ENCODE data around the gene HGD.
"Not testable (repeated sequence)": the region's sequence is repeated elsewhere in the genome, so short reads cannot be mapped to it uniquely, and the experiment has no call there.

The HGD gene, protein sequence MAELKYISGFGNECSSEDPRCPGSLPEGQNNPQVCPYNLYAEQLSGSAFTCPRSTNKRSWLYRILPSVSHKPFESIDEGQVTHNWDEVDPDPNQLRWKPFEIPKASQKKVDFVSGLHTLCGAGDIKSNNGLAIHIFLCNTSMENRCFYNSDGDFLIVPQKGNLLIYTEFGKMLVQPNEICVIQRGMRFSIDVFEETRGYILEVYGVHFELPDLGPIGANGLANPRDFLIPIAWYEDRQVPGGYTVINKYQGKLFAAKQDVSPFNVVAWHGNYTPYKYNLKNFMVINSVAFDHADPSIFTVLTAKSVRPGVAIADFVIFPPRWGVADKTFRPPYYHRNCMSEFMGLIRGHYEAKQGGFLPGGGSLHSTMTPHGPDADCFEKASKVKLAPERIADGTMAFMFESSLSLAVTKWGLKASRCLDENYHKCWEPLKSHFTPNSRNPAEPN

DNA sequence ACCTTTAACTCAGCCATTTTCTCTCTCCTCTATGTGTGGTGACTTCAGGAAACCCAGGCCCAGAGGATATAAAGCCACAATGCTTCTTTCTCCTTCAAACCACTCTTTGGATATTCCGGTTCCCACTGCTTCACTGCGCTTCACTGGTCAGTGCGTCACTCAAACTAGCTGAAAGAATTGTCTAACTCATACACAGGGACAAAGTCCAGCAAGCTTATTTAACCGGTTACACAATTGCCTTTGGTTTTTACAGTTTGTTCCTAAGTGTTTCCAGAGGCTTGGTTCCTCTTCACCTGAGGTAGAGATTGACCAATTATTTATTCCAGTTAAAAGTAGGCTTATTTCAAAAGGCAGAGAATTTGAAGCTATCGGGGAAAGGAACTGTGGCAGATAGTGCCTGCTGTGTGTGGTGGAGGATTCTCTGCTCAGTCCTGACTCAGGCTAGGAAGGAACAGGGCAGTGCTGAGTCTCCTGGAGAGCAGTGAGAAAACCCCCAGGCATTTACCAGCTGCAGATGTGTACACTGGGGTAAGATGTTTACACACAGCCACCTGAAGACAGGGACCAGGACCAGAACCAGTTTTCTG is at the start of gene HGD:
HGD (minus strand) TSS at position 145 of the 587 bp plus-strand sequence; CDS start at position 17, 128 bp downstream.
- DNase-seq, result no peak

DNA sequence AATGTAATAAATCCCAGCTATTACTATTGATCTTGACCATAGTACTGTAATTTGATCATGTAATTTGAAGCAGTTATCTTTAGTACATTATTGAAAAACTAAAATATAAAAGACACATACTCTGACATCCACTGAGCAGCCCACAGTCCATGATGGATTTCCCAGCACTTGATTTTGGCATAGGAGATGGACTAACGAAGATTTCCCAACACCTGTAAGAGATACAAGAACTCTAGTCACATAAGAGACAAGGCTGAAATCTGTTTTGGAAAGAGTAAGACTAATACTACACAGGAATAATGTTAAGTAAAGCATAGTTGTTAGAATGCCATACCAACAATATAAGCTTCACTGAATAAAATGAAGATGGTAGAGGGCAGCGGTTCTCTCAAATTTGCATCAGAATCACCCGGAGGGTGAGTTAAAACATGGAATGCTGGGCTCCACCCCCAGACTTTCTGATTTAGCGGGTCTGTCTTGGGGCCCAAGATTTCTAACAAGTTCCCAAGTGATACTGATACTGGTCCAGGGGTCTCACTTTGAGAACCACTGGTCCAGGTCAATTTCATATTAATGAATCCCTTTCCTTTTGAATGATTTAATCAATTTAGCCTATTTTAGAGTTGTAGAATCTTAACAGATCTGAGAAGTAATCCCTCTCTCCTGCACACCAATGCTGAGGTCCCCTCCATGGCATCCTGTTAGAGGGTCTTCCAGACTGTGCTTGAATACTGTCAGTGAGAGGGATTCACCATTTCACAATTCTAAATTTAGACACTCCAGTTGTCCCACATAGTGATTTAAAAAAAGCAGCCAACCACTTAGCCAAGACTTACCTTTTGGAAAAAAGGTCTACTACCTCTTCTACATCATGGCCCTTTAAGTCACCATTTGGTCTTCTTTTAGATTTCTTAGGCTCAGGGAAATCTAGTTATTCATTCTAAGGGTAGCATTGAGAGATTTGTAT is 48.8 kb upstream of the HGD start:
- no peak for DNase-seq

DNA sequence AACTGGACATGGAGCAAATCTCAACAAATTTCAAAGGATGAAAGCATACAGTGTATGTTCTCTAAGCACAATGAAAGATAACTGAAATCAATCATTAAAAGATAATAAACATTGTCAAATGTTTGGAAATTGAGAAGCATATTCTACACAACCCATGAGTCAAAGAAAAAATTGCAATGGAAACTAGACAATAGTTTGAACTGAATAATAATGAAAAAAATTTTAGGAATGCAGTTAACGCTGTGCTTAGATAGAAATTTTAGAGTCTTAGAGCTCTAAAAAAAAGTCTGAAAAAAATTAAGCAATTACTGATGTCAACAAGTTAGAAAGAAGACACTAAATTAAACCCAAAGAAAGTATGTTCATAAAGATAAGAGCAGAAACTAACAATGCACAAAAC is 44.8 kb upstream of the HGD start:
- DNase-seq, result no peak

DNA sequence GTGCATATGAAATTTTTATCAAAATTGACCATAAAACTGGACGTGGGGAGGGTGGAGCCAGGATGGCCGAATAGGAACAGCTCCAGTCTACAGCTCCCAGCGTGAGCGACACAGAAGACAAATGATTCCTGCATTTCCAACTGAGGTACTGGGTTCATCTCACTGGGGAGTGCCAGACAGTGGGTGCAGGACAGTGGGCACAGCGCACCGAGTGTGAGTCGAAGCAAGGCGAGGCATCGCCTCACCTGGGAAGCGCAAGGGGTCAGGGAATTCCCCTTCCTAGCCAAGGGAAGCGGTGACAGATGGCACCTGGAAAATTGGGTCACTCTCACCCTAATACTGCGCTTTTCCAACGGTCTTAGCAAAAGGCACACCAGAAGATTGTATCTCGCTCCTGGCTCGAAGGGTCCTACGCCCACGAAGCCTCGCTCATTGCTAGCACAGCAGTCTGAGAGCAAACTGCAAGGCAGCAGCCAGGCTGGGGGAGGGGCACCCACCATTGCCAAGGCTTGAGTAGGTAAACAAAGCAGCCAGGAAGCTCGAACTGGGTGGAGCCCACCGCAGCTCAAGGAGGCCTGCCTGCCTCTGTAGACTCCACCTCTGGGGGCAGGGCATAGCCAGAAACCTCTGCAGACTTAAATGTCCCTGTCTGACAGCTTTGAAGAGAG is 37.3 kb upstream of the HGD start:
- not testable (repeated sequence) for DNase-seq

DNA sequence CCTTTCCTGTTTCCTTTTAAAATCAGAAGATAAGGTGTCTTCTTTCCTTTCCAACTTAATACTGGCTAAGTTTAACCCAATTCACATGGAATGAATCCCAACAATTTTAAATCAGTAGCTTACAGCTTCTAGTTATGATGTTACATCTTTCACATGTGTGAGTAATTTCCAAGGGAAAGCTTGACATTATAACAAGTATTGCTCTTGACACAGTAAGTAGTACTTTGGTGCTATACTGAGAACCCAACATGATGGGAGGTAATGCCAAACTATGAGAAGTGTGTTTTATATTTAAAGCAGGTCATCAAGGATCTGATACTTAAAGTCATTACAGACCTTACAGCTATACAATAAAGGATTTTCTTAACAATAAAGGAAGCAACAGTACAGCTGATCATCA is 31.2 kb upstream of the HGD start:
- no peak for DNase-seq

DNA sequence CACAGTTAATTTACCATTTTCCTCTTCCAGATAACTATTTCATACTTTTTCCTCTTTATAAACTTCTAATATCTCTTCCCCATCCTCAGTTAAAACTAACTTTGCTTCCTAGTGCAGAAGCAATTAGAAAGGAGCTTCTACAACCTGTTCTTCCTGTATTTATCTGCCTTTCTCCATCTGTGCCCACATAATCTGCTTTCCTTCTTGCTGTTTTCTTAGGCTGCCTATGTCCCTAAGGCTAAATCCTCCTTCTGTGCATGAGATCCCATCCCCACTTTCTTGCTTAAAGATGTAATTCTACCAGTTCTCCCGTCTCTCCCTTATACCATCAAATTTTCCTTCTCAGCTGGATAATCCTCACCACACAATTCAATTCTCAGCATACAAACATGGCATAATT is 28.3 kb upstream of the HGD start:
- no peak for DNase-seq

DNA sequence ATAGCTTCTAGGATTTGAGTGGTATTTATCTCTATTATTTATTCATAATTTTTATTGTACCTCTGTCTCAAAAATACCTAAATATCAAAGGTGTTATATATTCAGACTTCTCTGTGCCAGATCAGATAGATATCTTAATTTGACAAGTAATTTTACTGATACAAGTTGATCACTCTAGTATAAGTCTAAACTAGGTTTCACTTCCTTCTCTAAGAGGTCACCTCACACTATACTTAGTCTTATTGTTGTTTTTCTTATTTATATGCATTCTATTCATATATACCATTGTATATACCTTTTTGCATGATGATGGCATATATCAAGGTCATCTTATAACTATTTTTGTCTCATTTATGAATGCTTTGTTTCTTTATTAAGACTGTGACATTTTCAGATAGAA is 26.4 kb upstream of the HGD start:
- no peak for DNase-seq

DNA sequence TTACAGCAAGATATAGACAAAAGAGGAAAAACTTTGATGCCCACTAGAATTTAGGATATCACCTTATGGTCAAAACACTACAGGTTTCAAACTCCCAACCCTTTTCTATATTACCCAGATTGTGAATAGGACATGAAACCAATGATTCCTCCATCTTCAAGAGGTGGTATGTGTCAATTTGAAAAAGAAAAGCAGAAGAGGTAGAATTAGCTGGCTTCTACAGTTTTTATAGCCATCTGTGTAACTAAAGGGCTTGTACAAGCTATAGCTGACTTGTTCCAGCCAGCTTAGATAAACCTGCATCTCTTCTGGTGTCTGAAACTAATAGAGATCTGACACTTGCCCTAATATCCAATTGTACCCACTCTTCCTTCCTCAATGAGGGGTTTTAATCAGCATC is 24.9 kb upstream of the HGD start:
- DNase-seq, result no peak

DNA sequence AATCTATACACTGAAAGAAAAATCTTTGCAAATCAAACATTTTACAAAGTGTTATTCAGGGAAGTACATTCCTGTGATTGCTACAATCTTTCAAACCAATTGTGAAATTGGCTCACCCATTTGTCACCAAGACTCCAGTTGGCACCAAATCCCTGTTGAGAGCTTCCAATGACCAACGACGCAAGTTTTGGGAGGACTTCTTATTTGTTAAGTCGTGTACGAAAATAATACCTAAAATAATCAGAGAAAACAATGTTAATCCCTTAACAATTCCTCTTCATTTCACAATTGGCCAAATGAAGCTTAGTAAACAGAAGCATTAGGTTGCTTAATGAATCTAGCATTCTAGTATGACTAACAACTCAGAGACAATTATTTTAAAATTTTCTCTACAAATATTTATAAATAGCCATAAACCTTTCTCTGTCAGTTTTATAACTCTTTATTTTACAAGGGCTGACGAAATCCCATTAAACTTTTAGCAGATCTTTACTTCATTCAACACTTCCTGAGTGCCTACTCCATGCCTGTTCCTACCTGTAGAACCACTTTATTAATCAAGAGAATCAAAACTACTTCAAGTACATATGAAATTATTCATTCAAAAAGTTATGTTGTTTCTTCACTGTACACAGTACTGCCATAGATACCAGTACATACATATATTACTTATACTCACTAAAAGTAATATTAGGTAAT is 24.0 kb upstream of the HGD start:
- DNase-seq, result no peak

DNA sequence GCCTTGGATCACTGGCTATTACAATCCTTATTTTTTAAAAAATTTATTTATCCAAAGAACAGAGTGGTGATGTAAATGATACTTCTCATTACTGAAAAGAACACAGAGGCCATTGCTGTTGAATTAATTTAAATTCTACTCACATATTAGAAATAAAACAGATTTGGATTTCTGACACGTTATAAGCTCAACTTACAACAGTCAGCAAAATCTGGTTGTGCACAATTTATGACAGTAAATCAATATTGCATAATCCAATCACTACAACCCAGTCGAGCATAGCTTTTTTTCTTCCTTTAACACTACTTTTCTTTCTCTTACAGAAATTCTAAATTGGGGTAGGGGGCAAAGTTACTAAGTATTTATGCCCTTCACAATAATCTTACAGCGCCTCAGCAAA is 17.3 kb upstream of the HGD start:
- DNase-seq, result no peak

DNA sequence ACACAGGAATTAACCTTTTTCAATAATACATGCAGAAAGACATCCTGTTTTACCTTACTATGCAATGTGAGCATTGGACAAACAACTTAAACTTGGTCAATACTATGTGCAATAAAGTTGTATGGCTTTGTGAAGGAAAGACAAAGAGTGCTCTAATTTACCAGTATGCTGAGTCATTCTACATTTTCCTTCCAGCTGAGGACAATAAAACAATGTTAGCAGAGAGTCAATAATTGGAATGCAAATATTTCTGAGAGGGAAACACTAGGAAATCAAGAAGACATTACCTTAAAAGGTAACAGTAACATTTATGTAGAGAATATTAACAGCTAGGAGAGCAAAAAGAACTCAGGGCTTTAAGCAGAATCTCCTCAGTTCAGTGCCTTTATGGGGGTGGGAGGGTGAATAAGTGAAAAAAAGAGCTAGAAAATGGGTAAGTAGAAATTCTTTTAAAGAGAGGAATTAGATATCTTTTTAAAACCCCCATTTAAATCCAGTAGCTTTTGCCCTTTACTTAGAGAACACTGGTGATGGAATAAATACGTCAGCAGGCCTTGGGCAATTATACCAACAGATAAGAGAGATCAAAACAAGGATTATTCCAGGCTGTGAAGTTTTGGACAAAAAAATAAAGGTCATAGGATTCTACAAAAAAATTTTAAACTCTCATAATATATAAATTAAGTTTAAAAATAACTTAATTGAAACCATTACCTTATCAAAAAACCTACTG is 11.6 kb upstream of the HGD start:
- DNase-seq, result no peak

DNA sequence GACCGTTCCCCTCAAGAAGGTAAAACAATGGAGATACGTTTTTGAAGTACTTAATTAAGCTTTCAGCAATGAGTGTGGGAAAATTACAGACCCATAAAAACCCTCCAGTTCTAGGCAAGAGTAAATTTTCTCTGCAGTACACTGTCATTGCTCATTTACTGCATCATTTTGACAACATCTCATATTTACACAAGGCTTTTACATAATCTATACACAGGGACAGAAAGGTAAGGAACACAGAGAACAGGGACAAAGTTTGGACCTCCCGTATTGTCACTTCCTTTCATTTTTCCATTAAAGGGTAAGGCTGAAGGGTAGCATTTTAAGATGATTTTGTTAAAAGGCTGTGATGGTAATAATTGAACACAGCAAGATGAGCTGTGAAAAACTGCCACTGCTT is 7.4 kb upstream of the HGD start:
- no peak for DNase-seq

DNA sequence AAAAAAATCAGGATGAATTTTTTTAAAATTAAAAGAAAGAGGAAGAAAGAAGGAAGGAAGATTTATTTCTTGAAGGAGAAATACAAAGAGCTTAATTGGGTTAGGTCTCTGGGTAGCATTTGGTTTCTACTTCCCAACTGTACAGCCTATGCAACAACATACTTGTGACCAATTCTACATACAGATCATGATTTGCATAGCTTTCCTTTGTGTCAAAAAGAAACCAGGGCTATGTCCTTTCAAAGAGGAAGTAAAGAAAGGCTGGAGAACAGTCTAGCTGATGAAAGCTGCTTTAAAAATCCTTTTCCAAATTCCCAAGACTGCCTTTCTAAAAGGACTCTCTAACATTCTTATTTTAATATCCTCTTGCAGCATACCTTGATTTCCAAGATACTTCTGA is 6.1 kb upstream of the HGD start:
- no peak for DNase-seq

DNA sequence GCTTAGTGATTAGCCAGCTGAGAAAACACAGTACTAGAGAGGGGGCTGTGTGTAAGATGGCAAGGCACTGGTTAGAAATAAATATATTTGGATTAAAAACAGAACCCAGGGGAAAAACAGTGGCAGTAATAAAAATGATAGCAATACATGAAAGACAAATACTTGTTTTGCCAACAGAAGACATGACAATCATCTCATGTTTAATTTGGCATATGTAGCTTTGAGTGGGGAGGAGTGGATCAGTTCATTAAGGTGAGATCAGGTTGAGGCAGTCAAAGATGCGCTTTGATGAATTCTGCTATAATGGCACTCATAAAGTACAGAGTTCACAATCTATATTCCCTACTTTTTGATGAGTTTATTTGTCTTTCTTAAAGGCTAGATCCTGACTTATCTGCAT is 3.4 kb upstream of the HGD start:
- DNase-seq, result no peak

DNA sequence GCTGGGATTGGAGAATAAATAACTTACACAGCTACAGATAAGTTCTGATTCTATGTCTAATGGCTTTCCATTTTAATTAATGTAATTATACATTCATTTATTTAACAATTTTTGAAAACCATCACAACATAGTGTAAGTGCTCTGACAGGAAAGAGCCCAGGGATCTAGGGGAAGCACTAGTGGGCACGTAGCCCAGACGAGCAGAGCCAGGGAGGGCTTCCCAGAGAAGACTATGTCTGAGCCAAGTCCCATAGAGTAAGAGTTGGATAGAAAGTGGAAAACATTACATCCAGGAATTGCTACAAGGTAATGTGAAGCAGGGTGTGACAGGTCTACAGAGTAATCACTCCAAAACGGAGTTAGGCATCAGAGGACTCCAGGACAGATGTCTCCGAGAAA is 2.9 kb upstream of the HGD start:
- DNase-seq, result no peak

DNA sequence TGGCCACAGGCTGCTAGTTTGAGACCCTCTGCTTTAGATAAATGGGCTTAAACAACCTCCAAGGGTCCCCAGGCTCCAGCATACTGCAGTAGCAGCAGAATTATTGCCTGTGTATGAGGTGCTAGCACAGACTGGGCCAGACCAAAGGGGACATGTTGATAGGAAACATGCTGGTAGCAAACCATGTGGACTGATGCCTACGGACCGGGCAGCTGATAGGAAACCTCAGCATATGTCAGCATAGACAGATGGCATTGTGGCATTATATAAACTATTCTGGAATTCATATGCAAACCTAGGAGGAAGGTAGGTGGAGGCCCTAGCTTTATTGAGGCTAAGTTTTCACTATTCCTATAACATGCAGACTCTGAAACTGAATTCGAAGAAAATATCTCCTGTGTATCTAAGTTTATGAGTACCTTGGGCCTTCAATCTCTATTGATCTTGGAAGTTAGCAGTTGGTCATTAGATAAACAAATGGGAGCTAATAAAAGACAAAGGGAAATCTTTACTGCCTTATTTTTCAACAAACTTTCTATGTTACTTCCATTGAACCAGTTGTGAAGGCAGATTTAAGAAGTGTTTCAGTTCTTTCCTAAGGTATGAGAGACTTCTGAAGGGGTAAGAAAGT is 1.7 kb upstream of the HGD start:
- no peak for DNase-seq

DNA sequence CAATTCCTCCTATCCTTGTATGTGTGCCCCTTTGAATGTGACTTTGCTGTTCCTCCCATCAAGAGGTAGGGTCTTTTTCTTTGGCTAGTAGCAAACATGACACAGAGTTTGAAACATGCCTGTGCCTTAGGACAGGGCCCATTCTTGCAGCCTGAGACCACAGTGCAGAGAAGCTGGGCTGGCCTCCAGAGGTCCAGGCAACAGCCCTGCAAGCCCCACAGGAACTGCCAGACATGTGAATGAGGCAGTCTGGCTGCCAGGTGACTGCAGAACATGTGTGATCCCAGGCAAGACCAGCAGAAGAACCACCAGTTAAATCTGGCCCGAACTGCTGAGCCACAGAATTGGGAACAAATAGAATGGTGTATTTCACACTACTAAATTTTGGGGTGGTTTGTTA is 1.2 kb upstream of the HGD start:
- DNase-seq, result no peak

DNA sequence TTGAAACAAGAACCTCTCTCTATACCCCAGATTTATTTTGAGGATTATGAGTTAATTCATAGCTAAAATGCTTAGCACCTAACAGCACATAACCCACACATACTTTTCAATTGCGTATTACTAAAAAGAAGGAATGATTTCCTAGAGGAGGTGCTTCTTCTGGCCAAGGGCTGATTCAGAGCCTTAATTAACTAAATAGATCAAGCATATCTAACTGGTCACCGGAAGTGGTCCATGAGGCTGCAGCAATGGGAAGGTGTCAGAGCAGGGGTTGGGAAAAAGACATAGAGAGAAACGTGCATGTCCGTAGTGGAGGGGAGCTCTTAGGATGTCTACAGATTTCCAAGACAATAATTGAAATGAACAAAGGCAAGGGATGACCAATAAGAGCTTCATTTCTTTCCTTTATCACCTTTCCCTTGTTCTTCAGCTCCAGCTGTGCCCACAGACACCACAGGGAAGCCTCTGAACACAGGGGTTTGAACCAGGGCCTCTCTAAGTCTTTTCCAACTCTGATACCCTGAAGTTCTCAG is 467 bp downstream of the HGD start:
- no peak for DNase-seq

DNA sequence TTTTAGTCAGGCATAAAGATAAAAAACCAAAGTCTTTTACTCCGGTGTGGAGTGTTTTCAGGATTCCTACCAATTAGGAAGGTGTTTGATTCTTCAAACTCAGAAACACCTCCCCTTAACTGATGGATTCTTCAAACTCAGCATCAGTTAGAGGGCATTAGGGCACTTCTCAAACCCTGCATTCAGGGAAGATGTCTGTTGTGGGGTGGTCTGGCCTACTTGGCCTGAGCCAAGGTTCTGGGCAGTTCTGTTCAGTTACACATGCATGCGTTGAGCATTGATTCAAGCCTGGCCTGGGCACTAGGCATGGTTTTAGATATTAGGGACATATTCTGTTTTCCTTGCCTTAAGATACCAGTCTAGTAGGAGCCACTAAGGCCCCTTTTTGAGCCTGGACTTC is 1.0 kb downstream of the HGD start:
- DNase-seq, result no peak

DNA sequence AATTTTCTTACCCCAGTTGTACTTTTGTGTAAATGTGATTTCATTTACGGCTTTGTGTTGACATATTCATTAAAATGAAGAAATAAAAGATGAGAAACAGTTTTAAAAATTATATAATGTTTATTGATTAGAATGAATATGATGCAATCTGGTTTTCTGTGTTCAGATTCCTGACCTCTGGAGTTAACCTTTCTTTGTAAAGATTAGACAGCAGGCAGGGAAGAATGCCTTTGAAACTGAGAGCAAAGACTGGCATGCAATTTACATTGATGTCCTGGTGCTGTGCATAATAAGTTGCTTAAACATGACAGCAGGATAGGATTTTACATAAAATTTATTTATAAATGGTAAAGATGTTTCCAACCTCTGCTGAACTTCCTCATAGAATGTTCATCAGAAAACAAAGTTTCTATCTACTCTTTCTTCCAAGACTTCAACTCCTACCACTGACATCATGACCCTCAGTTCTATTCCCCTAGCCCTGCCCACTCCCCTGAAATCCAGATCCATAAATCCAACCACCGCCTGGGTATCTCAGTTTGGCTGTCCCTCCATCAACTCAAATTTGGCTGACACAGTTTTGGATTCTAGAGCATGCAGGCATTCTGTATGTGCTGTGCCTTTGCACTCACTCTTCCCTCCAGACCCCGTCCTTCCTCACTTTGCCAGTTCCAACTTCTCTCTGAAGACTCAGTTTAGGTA is 1.7 kb downstream of the HGD start:
- DNase-seq, result no peak
